Left lung (tissue), 10 donors: ENCODE measurements around the gene ASPHD2. TPM values are rescaled to one million over a fixed set of nuclear protein-coding genes. Genes with fewer than 3 reads are reported as not detected.

Experiments
- ATAC-seq: fragments of 200-7000 bp; cut with Tn5 transposase; one replicate; pipeline ENCODE4 v1.9.1; 2020; ENCODE audit warnings: moderate library complexity
- DNase-seq, 4 donors: peaks; one replicate each; pipeline ENCODE4 v3.0.0-alpha.2; 2013 to 2020
- H3K27ac ChIP-seq, 2 donors: fragments of 200-600 bp; sonication (generic) in 1 of 2; one replicate each; pipeline versions ENCODE4 v1.5.0 to v1.8.0; 2020 to 2021
- H3K27me3 ChIP-seq, 2 donors: fragments of 200-600 bp; sonication (generic) in 1 of 2; one replicate each; pipeline versions ENCODE4 v1.5.0 to v1.8.0; 2020 to 2021
- H3K36me3 ChIP-seq, 2 donors: fragments of 200-600 bp; sonication (generic) in 1 of 2; one replicate each; pipeline versions ENCODE4 v1.5.0 to v1.8.0; 2020 to 2021
- H3K4me1 ChIP-seq, 2 donors: fragments of 200-600 bp; one replicate each; pipeline ENCODE4 v1.8.0; 2021
- H3K4me3 ChIP-seq, 2 donors: fragments of 200-600 bp; sonication (generic) in 1 of 2; one replicate each; pipeline versions ENCODE4 v1.5.0 to v1.8.0; 2020 to 2021; ENCODE audit warnings: mild to moderate bottlenecking in 1 of 2
- H3K9me3 ChIP-seq, 2 donors: fragments of 200-600 bp; sonication (generic) in 1 of 2; one replicate each; pipeline versions ENCODE4 v1.5.0 to v1.8.0; 2020 to 2021
- intact Hi-C, 2 donors: fragments of 100-400 bp; cut with DNase I; formaldehyde crosslinking; loops; one replicate each; pipeline versions ENCODE4 v1.11.2 to v1.14.2; 2022
- polyA plus RNA-seq, 6 donors: library from polyadenylated mRNA; unstranded; fragments of 120-200 nt; gene quantifications; one replicate each; pipeline ENCODE4 v1.2.1, GENCODE V29; 2013; ENCODE audit not compliant: insufficient read length in 6 of 6
- total RNA-seq, 2 donors: library from RNA; stranded (reverse); fragmentation: NEBNext Ultra II Directional; extraction: Animal tissue kit (Norgen Biotek cat#: 25700); gene quantifications; one replicate each; pipeline ENCODE4 v1.2.1, GENCODE V29; 2021
- TF ChIP-seq, protein P1 (sequence below), 2 donors: fragments of 200-600 bp; sonication (generic) in 1 of 2; IDR thresholded peaks; one replicate each; pipeline versions ENCODE4 v1.5.0 to v1.8.0; 2021; ENCODE audit warnings: antibody characterized with exemption in 2 of 2
- donor health status: DM: no; HTN: yes; CAD: no.
- donor health status: DM: no; HTN: no; CAD: no.

ASPHD2 gene
- total and polyA plus RNA-seq, 8 donors: 0.38 to 2.1 (median 0.60) TPM

DNA sequence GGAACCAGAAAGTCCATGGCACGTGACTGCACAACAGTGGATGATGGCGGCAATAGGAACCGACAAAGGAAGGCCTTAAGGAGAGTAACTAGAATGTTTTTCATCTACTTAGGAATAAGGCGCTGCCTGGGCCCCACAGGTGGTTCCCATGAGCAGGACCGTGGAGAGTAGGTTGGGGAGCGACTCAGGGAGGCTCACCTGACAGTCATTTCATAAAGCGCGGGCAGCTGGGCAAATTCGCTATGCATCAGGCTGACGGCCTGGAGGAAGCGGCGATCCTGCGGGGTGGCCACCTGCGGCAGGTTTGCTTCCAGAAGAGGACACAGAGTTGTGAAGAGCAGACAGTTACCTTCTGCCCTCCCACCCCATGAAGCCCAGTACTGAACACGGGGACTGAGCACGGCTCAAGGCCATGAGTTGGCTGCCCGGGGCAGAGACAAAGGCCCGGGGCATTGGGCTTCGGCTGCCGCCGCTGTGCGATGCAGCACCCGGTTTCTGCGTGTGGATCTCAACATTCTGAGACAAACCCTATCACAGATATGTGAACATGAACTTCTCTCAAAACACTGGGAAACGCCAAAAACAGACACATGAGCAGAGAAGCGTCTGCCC lies 28.7 kb downstream of the ASPHD2 start:
- no peak for ATAC-seq
- H3K36me3 ChIP-seq: peaks cover 0 to 71% of the 10 kb centered on the region in 2 donors

DNA sequence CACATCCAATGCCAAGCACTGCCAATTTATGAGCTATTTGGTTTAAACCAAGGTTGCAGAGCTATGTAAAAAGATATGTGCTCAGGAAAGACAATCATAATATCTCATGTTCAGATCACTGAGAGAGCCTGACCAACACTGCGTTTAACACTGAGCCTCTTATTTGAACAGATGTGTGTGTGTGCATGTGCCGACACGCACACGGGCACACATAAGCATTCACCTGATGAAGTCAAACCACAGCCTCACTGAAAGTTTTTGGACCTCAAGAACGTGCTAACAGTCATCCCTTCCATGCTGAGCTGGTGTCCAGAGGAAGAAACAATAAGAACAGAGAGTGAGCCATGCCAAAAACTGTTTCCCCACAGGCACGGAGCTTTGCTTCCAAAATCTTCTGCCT lies 31.1 kb downstream of the ASPHD2 start:
- intact Hi-C loops: loop anchor here in 1 of 2 donors (10.0 kb wide), 1 partner anchor 65 kb away; no protein-coding TSS in a partner anchor
- ATAC-seq (no peak), DNase-seq (no peak)
- Histone ChIP-seq H3K27ac (no peak overlapping the region), H3K27me3 (no peaks in the 10 kb centered on the region), H3K4me1 (no peaks in the 10 kb centered on the region), H3K36me3 (peaks cover 0 to 80% of the 10 kb centered on the region in 2 donors), H3K4me3 (no peak overlapping the region), H3K9me3 (no peaks in the 10 kb centered on the region)
- TF ChIP-seq, protein P1, sequence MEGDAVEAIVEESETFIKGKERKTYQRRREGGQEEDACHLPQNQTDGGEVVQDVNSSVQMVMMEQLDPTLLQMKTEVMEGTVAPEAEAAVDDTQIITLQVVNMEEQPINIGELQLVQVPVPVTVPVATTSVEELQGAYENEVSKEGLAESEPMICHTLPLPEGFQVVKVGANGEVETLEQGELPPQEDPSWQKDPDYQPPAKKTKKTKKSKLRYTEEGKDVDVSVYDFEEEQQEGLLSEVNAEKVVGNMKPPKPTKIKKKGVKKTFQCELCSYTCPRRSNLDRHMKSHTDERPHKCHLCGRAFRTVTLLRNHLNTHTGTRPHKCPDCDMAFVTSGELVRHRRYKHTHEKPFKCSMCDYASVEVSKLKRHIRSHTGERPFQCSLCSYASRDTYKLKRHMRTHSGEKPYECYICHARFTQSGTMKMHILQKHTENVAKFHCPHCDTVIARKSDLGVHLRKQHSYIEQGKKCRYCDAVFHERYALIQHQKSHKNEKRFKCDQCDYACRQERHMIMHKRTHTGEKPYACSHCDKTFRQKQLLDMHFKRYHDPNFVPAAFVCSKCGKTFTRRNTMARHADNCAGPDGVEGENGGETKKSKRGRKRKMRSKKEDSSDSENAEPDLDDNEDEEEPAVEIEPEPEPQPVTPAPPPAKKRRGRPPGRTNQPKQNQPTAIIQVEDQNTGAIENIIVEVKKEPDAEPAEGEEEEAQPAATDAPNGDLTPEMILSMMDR (IDR thresholded peaks at IDR 0.05): no peak

More for the DNA sequence above, 28.7 kb downstream of the ASPHD2 start:
- DNase-seq: no peak
- Histone ChIP-seq H3K9me3 (no peaks in the 10 kb centered on the region), H3K4me3 (no peak overlapping the region), H3K4me1 (no peaks in the 10 kb centered on the region), H3K27ac (no peak overlapping the region), H3K27me3 (no peaks in the 10 kb centered on the region)
- intact Hi-C loops: no loop called here
- TF ChIP-seq, protein P1 (IDR thresholded peaks at IDR 0.05): no peak

DNA sequence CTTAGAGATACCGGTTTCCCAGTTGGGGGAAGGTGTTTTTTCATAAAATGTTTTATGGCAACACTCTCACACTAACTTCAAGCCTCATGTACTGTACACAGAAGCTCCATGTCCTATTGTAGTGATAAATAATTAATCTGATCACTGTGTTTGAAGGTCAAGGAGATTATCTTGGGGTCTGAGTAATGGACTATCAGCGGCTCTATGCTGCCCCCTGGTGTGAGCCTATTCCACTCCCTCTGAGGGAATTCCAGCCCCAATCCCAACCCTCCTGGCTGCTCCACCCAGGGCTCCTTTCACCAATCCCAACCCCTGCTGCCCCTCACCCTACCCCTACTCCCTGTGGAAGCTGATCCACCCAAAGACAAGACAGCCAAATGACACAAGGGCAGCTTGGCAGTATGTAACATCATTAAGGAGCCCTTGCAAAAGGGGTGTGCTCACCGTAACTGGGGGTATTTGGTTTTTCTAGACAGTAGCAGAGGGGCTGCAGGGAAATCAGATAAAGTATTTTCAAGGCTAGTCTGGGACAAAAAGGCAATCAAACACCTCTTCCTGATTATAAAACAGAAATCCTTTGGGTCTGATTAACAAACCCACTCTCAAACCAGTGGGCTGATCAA lies 32.2 kb downstream of the ASPHD2 start:
- Histone ChIP-seq H3K9me3 (no peaks in the 10 kb centered on the region), H3K27me3 (no peaks in the 10 kb centered on the region), H3K4me1 (no peaks in the 10 kb centered on the region), H3K36me3 (peaks cover 0 to 82% of the 10 kb centered on the region in 2 donors), H3K27ac (no peak overlapping the region), H3K4me3 (no peak overlapping the region)
- TF ChIP-seq, protein P1 (IDR thresholded peaks at IDR 0.05): peak; percentile 58 to 70
- DNase-seq (peak in 1 of 4 donors; percentile 24), ATAC-seq (peak; percentile 89)
- intact Hi-C loops: loop anchor here in 1 of 2 donors (10.0 kb wide), 1 partner anchor 66 kb away; no protein-coding TSS in a partner anchor

DNA sequence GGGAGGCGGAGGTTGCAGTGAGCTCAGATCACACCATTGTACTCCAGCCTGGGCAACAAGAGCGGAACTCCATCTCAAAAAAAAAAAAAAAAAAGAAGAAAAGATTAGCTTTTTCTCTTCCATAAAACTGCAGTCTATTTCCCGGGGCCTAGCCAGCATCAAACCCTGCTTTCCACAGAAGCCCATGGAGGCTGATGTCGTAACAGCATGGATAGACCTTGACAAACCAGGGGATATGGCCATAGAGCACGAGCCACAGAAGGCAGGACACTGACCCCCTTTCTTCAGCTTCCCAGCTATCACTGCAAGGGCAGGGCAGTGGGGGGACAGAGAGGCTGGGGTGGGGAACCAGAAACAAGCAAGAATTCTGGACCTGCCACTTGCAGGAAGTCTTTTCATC lies 33.0 kb downstream of the ASPHD2 start:
- H3K4me1 ChIP-seq: no peaks in the 10 kb centered on the region
- ATAC-seq (no peak), DNase-seq (no peak)
- H3K36me3 ChIP-seq: peaks cover 0 to 84% of the 10 kb centered on the region in 2 donors
- H3K27ac ChIP-seq: no peak overlapping the region
- TF ChIP-seq, protein P1 (IDR thresholded peaks at IDR 0.05): no peak
- intact Hi-C loops: loop anchor here in 1 of 2 donors (10.0 kb wide), 1 partner anchor 67 kb away; no protein-coding TSS in a partner anchor
- no peak overlapping the region for H3K4me3 ChIP-seq
- no peaks in the 10 kb centered on the region for H3K27me3 ChIP-seq
- H3K9me3 ChIP-seq: no peaks in the 10 kb centered on the region

DNA sequence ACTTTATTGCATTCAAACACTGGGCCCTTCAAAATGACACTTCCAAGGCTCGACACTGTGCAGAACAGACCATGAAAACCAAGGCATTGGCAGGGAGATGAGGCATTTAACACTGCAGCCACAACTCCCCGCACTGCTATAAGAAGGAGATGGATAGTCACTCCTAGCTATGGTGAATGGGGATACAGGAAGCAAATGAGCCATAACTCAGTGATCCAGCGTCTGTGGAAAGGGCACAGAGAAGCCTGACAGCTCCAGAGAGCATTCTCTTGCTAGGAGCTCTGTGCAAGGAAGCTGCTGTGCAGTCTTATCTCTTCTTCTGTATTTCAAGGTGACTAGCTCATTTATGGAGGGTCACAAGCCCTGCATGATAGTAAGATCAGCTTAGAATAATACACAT lies 33.6 kb downstream of the ASPHD2 start:
- no peak overlapping the region for H3K4me3 ChIP-seq
- intact Hi-C loops: loop anchor here in 1 of 2 donors (10.0 kb wide), 1 partner anchor 68 kb away; no protein-coding TSS in a partner anchor
- no peaks in the 10 kb centered on the region for H3K4me1 ChIP-seq
- TF ChIP-seq, protein P1 (IDR thresholded peaks at IDR 0.05): no peak
- no peaks in the 10 kb centered on the region for H3K27me3 ChIP-seq
- DNase-seq (no peak), ATAC-seq (no peak)
- peaks cover 0 to 84% of the 10 kb centered on the region in 2 donors for H3K36me3 ChIP-seq
- no peaks in the 10 kb centered on the region for H3K9me3 ChIP-seq
- H3K27ac ChIP-seq: no peak overlapping the region
